Stimulated activated CD4-positive, alpha-beta T cell treated with anti-CD3 and anti-CD28 coated beads, Interleukin-15, amount 100 ng/mL, for 48 hours (primary cell): ENCODE results near the gene RING1.

Experiments used
- DNase-seq, 2 donors: peaks; one replicate each; pipeline ENCODE4 v3.0.0-alpha.2; 2020; ENCODE audit warnings: low read depth in 2 of 2

RING1 gene

DNA sequence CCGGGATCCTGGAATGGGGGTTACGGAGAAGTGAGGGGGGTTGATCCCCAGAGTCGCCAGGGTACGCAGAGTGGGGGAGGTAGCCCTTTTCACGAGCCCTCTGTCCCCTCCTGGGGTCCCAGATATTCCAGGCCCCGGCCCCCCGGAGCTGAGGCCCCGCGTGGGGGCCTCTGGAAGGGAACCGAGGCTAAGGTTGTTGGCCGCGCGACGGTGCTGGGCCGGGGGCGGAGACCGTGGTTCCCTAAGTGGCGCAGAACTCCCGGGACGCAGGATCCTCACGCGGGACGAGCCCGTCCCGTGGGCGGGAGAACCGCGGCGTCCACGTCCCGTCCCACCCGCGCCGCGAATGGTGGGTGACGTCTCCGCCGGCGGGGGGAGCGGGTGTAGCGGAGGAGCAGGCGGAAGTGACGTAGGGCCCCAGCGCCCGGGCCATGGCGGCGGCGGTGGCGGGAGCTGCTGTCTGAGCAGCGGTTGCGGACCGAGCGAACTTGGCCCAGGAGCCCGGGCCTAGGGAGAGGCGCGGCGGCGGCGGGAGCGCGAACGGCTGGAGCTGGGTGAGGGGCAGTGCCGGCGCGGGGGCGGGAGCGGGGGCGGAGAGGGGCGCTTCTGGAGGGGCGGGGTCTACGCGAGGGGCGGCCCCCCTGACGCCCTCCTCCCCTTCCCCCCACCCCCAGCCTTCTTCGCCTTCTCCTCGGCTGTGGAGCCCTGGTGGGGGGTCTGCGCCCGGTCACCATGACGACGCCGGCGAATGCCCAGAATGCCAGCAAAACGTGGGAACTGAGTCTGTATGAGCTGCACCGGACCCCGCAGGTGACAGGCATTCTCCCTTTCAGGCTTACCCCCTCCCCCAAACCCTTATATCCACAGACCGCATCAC, at the start of gene RING1:
Gene RING1, plus strand, starts transcription at position 410 of the 877 bp plus-strand sequence. Its CDS starts 323 bp downstream, at position 733.
- peak; percentile 70 to 81 for DNase-seq

DNA sequence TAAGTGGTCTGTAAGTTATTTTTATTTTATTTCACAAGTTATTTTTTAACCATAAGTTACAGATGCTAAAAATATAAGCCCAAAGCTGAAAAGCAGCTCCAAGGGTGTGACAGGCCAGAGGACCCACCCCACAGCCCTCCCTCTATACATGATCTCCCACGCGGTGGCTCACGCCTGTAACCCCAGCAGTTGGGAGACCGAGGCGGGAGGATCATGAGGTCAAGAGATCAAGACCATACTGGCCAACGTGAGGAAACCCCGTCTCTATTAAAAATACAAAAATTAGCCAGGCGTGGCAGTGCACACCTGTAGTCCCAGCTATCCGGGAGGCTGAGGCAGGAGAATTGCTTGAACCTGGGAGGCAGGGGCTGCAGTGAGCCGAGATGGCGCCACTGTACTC, 48.2 kb upstream of the RING1 start:
- no peak for DNase-seq

DNA sequence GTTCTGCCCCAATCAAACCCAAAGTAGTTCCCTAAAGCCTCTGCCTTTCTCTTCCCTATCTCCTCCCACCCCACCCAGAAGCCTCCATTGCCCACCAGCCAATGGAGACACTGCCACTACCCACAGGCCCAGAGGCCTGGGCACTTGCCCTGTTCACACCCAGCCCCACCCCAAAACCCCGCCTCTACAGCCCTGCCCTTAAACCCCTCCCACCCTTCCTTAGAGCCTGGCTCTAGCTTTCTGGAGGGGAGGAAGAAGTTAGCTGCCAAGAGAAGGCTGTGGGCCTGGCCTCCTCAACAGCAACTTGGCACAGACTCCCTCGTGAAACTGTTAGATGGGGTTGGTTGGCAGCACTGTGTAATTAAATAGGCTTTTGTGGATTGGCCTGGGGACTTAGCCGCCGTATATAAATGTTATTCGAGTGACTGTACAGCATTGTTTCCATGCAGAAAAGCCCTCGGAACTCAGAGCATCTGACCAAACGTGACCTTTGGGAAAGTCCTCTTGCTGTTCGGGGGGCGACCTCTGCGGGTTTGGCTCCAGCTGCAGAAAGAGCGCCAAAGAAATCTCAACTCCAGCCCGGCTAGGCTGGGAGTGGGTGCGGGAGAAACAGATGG, 47.5 kb upstream of the RING1 start:
- no peak for DNase-seq

- peak; percentile 62 to 80 for DNase-seq
Observed at GRCh38 chr6:33161354-33162331, 46.7 kb upstream of the RING1 start.

DNA sequence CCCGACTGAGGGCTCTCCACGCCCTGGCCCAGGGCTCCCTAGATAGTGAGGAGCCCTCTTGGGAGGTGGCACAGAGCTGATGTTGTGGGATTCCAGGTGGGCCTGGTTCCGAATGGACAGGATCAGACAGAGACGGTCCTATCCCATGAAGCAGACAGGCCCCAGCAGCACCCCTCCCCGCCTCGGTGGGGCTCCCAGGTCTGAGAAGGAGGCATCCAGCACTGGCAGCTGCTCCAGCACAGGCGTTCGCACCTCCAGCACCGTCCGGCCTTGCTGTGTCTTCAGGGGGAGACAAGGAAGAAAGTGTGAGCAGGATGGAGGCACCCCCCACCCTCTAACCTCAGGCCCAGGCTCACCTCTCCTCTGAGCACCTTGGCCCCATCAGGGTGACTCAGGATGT, 44.8 kb upstream of the RING1 start:
- no peak for DNase-seq

- no peak for DNase-seq
Observed at GRCh38 chr6:33164176-33164575, 44.1 kb upstream of the RING1 start.

- DNase-seq, result no peak
Observed at GRCh38 chr6:33164665-33165373, 43.5 kb upstream of the RING1 start.

DNA sequence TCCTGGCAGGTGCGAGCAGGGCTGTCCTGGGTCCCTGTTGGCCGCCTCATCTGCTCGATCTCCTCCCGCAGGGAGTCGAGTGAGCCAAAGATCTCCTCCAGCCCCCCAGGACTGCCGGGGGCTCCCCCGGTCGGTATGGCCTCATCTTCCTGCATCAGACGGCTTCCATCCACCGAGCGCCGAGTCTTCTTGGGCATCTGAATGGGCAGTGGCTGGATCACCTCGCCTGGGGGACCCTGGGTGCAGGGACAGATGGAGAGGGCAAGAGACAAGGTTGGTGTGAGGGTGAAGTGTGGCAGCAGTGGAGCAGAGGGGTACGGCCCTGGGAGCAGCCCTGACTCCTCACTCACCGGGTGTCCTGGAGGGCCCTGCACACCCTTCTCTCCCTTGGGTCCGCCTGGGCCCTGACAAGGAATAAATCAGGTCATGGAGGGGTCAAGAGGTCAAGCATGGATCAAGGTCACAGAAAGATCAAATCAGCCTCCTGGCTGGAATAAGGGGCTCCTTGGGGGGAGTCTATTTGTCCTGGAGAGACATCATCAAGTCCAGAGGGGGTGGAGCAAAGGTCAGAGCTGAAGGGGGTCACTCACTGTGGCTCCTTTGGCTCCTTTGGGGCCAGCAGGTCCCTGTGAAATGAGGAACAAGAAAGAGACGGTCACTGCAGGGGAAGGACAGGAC, 42.6 kb upstream of the RING1 start:
- no peak for DNase-seq

- DNase-seq, result no peak
Observed at GRCh38 chr6:33166363-33166762, 41.9 kb upstream of the RING1 start.

GRCh38 chr6:33166811-33167210, 41.5 kb upstream of the RING1 start:
- DNase-seq, result no peak

- no peak for DNase-seq
Observed at GRCh38 chr6:33167374-33168283, 40.7 kb upstream of the RING1 start.

DNA sequence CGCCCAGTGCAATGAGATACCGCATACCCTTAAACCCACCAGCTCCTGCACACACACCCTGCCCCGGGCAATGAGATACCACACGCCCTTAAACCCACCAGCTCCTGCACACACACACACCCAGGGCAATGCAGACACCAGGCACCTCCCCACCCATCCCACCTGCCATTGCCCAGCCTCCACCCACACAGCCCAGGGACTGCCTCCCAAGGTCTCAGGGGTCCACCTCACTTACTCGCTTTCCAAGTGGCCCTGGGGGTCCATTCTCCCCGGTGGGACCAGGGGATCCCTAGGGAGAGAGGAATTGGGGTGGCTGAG, 40.1 kb upstream of the RING1 start:
- DNase-seq, result no peak

DNA sequence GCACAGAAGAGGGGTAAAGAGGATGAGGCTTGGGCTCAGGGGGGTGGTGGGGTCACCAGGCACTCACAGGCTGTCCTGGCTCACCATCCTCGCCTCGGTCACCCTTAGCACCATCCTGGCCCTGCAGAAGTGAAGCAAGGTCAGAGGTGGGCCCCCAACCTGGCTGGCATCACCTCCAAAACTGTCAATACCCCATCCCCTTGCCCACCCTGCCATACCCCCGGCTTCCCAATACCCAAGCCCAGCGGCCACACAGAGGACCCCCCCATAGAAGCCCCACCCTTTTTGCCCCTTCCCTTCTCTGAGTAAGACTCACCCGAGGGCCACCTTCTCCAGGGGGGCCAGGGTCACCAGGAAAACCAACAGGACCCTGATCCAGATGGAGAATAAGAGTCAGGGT, 39.7 kb upstream of the RING1 start:
- DNase-seq, result no peak

GRCh38 chr6:33169291-33170175, 38.8 kb upstream of the RING1 start:
- DNase-seq, result no peak

GRCh38 chr6:33170176-33171015, 37.9 kb upstream of the RING1 start:
- no peak for DNase-seq

DNA sequence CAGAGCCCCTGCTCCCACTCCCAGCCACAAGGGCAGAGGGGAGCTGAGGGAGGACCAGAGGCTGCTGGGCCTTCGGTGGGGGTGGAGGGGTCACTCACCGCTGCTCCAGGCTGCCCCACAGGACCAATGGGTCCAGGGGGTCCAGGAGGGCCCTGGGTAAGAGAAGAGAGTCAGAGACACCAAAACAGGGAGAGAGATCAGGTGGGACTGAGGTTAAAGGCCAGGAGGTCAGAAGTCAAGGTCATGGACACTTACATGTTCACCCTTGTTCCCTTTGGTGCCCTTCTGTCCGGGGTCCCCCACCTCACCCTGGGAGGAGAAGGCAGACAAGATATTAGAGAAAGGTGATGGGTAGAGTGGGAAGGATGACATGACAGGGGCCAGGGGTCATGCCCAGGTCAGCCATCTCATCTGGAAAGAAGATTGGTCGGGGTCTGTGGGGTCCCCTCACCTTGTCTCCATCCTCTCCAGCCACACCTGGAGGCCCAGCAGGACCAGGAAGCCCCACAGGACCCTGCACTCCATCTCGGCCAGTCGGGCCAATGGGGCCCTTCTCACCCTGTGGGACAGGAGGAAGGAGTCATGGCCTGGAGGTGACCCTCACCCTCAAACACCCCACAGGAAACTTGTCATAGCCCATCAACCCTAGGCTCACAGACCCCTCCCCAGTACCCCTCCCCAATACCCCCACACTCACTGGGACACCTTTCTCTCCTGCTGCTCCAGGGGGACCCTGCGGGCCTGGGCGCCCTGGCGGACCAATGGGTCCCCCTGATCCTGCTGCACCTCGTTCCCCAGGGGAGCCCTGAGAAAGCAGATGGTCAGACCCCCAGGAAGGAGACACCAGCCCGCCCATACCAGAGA, 37.1 kb upstream of the RING1 start:
- DNase-seq, result no peak
